GM04503 (cell line): ENCODE results near the gene PET117.
"Not testable (repeated sequence)": the region's sequence is repeated elsewhere in the genome, so short reads cannot be mapped to it uniquely, and the experiment has no call there.

Source experiments
- DNase-seq: peaks from one replicate; pipeline ENCODE4 v3.0.0-alpha.2; 2012; ENCODE audit warnings: low read depth

PET117 gene

GRCh38 chr20:18164356-18164755, 26.7 kb downstream of the PET117 start:
- no peak for DNase-seq

DNA sequence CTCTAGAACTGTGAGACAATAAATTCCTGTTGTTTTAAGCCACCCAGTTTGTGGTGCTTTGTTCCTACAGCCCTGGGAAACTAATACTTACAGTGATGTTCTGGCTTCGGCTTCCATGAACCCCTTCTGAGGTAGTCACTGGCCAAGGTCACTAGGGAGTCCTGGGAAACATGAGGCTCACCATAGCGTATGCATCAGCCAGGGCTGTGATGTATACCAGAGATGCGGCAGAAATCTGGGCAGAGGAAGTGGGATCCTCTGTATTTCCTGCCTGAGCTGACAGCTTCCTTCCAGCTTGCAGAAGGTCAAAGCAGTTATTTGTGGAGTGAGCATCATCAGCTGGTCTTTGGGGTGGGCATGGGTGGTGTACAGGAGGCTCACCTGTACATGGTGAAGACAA, 27.9 kb downstream of the PET117 start:
- DNase-seq = no peak

GRCh38 chr20:18166241-18166881, 28.7 kb downstream of the PET117 start:
- no peak for DNase-seq

GRCh38 chr20:18166950-18167349, 29.3 kb downstream of the PET117 start:
- DNase-seq = no peak

DNA sequence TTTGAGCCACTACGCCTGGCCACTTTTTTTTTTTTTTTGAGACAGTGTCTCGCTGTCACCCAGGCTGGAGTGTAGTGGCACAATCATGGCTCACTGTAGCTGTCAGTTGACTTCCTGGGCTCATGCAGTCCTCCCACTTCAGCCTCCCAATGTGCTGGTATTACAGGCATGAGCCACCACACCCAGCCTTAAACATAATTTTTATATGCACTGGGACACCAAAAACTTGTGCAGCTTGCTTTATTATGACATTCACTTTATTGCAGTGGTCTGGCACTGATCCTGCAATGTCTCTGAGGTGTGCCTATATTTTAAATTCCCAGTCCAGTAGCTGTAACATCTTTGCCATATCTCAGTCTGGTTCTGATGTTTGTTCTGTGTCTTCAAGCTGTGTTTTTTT, 34.7 kb downstream of the PET117 start:
- DNase-seq = no peak

GRCh38 chr20:18174906-18175683, 37.4 kb downstream of the PET117 start:
- no peak for DNase-seq

DNA sequence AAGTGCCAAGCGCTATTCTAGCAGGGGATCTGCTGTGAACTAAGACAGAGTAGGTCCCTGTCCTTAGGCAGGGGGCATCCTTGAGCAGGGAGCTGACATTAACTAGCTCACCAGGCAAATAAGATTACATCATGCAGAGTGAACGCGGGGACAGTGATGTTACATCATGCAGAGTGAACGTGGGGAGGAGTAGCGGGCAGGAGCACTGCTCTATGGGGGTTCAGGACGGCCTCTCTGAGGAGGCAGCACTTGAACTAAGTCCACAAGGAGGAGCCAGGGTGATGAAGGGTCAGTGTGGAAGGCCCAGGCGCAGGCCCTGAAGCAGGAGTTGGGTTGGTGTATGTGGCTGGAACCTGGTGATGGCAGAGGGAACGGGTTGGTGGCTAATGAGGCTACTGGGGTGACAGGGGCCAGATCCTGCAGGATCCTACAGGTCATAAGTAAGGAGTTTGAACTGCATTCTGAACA, 38.7 kb downstream of the PET117 start:
- DNase-seq = no peak

- DNase-seq = not testable (repeated sequence)
Observed at GRCh38 chr20:18180366-18180765, 42.7 kb downstream of the PET117 start.

DNA sequence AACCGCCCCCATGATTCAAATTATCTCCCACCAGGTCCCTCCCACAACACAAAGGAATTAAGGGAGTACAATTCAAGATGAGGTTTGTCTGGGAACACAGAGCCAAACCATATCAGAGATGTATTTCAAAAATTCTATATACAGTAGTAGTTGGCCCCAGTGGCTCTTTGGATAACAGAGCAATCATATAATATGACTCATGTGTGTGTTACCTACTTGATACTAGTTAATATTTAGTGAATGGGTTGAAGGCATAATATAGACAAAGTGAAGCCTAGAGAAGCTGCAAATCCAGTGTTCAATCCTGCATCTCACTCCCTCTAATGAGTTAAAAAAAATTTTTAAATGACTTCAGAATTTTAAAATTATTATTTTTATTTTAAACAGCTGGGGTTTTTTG, 43.2 kb downstream of the PET117 start:
- DNase-seq = no peak

DNA sequence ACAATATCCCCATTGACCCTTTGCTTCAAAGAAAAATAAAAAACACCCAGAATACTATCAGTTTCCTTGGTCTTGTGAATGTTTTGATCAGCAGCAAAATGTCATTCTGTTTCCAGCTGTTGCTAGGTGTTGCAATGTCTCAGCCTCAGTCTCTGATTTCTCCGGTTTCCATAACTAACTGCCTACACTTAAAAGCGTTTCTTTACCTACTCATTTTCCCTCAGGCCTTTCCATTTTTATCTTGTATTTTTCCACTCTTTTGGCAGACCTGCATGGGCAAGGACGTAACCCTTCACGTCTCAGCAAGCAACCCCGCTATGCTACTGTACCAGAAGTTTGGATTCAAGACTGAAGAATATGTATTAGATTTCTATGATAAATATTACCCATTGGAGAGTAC, 49.4 kb downstream of the PET117 start:
- DNase-seq = no peak

DNA sequence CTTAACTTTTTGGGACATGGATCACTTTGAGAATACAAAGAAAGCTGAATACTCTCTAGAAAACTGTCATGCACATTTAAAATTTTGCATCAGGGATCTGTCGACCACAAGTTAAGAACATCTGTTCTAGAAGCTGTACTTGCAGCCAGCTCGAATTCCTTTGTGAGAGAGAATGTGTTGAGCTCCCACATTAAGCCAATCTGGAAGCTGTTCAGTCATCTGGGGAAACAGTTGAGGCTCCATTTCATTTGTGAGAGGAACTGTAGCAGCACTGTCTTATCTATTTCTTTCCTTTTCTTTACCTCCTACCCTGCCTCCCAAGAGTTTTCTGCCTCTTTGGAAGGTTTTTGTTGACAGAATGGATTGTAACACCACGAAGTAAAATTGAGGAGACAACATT, 50.8 kb downstream of the PET117 start:
- DNase-seq = peak; percentile 29

DNA sequence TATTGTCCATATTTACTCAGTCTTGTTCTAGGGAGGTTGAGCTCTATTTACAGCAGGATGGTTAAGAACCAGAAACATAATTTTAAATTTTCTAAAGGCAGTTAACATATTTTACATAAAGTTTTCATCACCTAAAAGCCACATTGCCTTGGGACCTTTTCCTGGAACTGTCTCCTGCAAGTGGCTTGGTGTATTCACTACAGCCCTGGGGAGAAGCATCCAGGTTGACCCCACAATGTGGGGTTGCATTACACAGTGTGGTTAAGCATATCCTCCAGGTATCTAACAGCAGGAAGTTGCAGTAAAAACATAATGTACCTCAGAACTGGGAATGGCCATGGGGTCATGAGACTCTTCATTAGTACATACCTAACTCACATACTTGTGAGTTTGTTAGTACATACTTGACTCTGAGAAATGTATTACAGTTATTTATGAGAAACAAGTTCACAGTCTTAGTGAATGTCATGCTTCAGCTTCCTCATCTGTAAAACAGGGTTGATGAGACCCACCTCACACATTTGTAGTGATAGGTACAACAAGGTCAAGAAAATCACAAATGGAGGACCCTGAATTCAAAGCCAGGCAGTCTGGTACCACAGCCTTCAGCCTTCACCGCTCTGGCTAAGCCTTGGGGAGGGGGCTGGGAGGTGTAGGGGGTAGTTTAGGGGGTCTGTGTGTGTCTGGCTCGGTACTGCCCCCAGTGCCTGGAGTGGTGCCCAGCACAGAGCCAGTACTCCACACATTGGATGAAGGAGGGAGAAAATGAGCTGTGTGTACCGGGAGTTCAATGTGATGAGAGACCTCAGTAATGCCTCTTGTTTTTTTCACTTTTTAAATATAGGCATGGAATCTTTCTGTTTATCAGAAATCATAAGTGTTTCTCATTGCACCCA, 52.9 kb downstream of the PET117 start:
- DNase-seq = no peak

DNA sequence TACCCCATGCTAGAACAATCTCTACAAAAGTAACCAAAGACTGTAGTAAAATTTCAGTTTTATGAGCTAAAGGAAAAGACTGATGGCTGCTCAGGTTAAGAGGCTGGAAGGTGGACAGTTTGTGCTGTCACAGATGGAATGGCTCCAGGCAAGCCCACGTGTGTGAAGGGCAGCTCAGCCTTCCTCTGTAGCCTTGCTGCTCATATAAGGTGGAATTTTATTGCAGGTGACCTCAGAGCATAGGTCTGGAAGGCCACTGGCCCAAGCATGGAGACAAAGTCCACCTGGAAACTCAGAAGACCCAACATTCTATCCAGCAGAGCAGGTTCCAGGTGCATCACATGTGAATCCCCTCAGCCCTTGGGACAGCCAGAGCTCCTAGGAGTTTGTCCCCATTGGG, 53.6 kb downstream of the PET117 start:
- no peak for DNase-seq
